Measurements from ENCODE around the gene ZNF324. TPM values are rescaled to one million over a fixed set of nuclear protein-coding genes. Genes with fewer than 3 reads are reported as not detected.

The ZNF324 gene
- total RNA-seq, 1 experiment from 2014 or later: 12.7 TPM

DNA sequence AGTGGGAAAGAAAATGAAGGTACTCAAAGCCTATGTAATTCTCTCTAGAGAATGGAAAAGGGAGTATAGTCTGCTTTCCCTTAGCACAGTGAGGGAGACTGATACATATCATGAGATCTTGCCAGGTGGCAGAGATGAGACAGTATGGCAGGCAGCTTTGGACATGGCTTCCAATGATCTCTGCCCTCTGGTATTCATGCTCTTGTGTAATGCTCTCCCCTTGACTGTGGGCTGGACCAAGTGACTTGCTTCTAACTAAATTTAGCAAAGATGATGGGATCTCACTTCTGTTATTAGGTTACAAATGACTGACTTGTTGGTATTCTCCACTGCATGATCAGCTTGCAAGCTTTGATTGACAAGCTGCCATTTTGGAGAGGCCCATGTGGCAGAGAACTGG is 37.1 kb upstream of the ZNF324 start:
- H3K9me3 ChIP-seq (ENCODE audit: control insufficient read depth, low read depth, low read length): peaks cover 80% of the 10 kb centered on the region
- no peak overlapping the region for H2BK12ac ChIP-seq (ENCODE audit: insufficient read length, low read depth, low read length)
- TF ChIP-seq, protein P1, sequence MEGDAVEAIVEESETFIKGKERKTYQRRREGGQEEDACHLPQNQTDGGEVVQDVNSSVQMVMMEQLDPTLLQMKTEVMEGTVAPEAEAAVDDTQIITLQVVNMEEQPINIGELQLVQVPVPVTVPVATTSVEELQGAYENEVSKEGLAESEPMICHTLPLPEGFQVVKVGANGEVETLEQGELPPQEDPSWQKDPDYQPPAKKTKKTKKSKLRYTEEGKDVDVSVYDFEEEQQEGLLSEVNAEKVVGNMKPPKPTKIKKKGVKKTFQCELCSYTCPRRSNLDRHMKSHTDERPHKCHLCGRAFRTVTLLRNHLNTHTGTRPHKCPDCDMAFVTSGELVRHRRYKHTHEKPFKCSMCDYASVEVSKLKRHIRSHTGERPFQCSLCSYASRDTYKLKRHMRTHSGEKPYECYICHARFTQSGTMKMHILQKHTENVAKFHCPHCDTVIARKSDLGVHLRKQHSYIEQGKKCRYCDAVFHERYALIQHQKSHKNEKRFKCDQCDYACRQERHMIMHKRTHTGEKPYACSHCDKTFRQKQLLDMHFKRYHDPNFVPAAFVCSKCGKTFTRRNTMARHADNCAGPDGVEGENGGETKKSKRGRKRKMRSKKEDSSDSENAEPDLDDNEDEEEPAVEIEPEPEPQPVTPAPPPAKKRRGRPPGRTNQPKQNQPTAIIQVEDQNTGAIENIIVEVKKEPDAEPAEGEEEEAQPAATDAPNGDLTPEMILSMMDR (conservative IDR thresholded peaks at IDR 0.05): no peak
- no peak overlapping the region for H3K4me2 ChIP-seq (ENCODE audit: insufficient read depth, insufficient read length, low read length)
- no peak overlapping the region for H3K23ac ChIP-seq (ENCODE audit: insufficient read length, low read depth, low read length)
- H3K79me1 ChIP-seq (ENCODE audit: insufficient read depth, low read depth, low read length, poor library complexity, severe bottlenecking): no peaks in the 10 kb centered on the region
- H3K27ac Mint-ChIP-seq: no peak overlapping the region
- H3K27me3 Mint-ChIP-seq (ENCODE audit: low read depth): peaks cover 30% of the 10 kb centered on the region
- H3K4me1 ChIP-seq (ENCODE audit: insufficient read depth, low read length): no peaks in the 10 kb centered on the region
- H3T11ph ChIP-seq (ENCODE audit: low read length): no peak overlapping the region
- H3K18ac ChIP-seq (ENCODE audit: insufficient read length, low read depth, low read length): no peak overlapping the region
- no peaks in the 10 kb centered on the region for H3K4me1 Mint-ChIP-seq
- H3K4ac ChIP-seq (ENCODE audit: low read depth, low read length): no peak overlapping the region
- H3K27me3 ChIP-seq (ENCODE audit: insufficient read depth, low read length): no peaks in the 10 kb centered on the region
- no peak overlapping the region for H2BK15ac ChIP-seq (ENCODE audit: low read depth, low read length)
- no peak overlapping the region for H2BK5ac ChIP-seq (ENCODE audit: insufficient read length, low read length)
- no peak for DNase-seq
- no peak overlapping the region for H3K56ac ChIP-seq (ENCODE audit: insufficient read length, low read depth, low read length)
- H4K5ac ChIP-seq (ENCODE audit: insufficient read length, low read depth, low read length): no peak overlapping the region
- peaks cover 16 to 47% (median 33%) of the 10 kb centered on the region in 3 experiments for H3K36me3 Mint-ChIP-seq (ENCODE audit: insufficient read depth in 1 of 3, low read depth in 3 of 3)
- H2BK20ac ChIP-seq (ENCODE audit: low read depth, low read length, poor library complexity, severe bottlenecking): no peak overlapping the region
- no peak overlapping the region for H4K91ac ChIP-seq (ENCODE audit: insufficient read length, low read depth, low read length)
- H3K23me2 ChIP-seq (ENCODE audit: insufficient read length, low read depth, low read length, poor library complexity, severe bottlenecking): no peaks in the 10 kb centered on the region
- no peak overlapping the region for H3K4me3 Mint-ChIP-seq
- no peak overlapping the region for H3K14ac ChIP-seq (ENCODE audit: insufficient read depth, low read length)
- no peak overlapping the region for H3K27ac ChIP-seq (ENCODE audit: insufficient read length, low read depth, low read length)
- H2BK120ac ChIP-seq (ENCODE audit: low read depth, low read length, poor library complexity, severe bottlenecking): no peak overlapping the region
- H4K8ac ChIP-seq (replicated peaks; ENCODE audit: insufficient read length, low read depth, low read length): no peak overlapping the region
- H2AFZ ChIP-seq (ENCODE audit: low read length): no peak overlapping the region
- peaks cover 82 to 88% of the 10 kb centered on the region in 2 experiments for H3K9me3 Mint-ChIP-seq
- no peak overlapping the region for H2AK5ac ChIP-seq (ENCODE audit: insufficient read length, low read length)
- H3K9ac ChIP-seq (ENCODE audit: extremely low read depth, insufficient read length, low read length): no peak overlapping the region
- no peaks in the 10 kb centered on the region for H3K79me2 ChIP-seq (ENCODE audit: insufficient read depth, low read length)
- H4K20me1 ChIP-seq (ENCODE audit: control insufficient read depth, insufficient read depth, insufficient read length): no peaks in the 10 kb centered on the region

Data from H9 (cell line).